ENCODE measurements around the gene MAGEA9. TPM values are rescaled to one million over a fixed set of nuclear protein-coding genes. Genes with fewer than 3 reads are reported as not detected.
A peak's percentile ranks its signal among the peaks of the same experiment; 100 is the strongest.

The MAGEA9 gene
- total and polyA plus RNA-seq, 9 of the 15 experiments (the other 6 are each of a cell fraction or from before 2014, with no cell fraction given): 0.08 to 1.0 (median 0.25) TPM; not detected in 4

DNA sequence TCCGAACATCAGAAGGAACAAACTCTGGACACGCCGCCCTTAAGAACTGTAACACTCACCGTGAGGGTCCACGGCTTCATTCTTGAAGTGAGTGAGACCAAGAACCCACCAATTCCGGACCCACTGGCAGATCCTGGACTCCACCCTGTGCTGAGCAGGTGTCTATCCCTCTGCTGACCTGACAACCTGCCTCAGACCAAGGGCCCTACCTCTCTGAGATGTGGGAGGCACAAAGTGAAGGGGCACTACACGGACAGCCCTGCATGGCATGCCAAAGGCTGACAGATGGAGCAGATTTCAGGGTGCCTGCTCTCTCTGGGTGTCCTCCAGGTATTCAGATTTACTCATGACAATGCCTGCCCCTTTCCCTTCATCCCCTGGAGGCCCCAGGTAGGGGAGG is 21.9 kb upstream of the MAGEA9 start:
- H3K36me3 ChIP-seq (ENCODE audit: control insufficient read depth, insufficient read depth, low read length): no peaks in the 10 kb centered on the region
- H3K27ac ChIP-seq (ENCODE audit: extremely low read depth, low read depth, low read length): no peak overlapping the region
- CTCF ChIA-PET (ENCODE audit: low intra/inter-chr PET ratio): no interaction called here
- BruUV-seq (replicated peaks): TSS peak; percentile 73
- no peak overlapping the region for H2AFZ ChIP-seq (ENCODE audit: low read depth, low read length)
- no peaks in the 10 kb centered on the region for H3K9me1 ChIP-seq (ENCODE audit: control insufficient read depth, insufficient read depth, low read length)
- DNase-seq (ENCODE audit: extremely low read depth in 1 of 4, low spot score in 3 of 4) (no peak), ATAC-seq (no peak), FAIRE-seq (no peak)
- peaks cover 0 to 7% of the 10 kb centered on the region in 2 experiments; a peak in 1 of 5 replicates for H3K27me3 ChIP-seq (ENCODE audit: control insufficient read depth in 2 of 2, insufficient read depth in 2 of 2, low read length in 2 of 2)
- no peak overlapping the region for H3K9ac ChIP-seq (ENCODE audit: insufficient read depth in 1 of 2, low read depth in 2 of 2, low read length in 2 of 2)
- H4K20me1 ChIP-seq (replicated peaks; ENCODE audit: control insufficient read depth, insufficient read depth, low read length): no peaks in the 10 kb centered on the region
- H3K9me3 ChIP-seq (replicated peaks; ENCODE audit: control insufficient read depth, insufficient read depth, low read depth, low read length): no peaks in the 10 kb centered on the region
- in situ Hi-C loops (cut with MboI) (no loop called here), intact Hi-C loops (cut with micrococcal nuclease) (no loop called here)
- H3K4me2 ChIP-seq (ENCODE audit: insufficient read depth, low read length): no peak overlapping the region; the same call in 1 of the 2 replicates
- no peak overlapping the region for H3K4me3 ChIP-seq
- no peak for TF ChIP-seq RBM14 (IDR thresholded peaks at IDR 0.05; ENCODE audit: borderline replicate concordance, insufficient read depth, low read depth, low read length)
- TF ChIP-seq MCM2 (IDR thresholded peaks at IDR 0.05; ENCODE audit: low read depth): no peak
- TF ChIP-seq TBP (optimal IDR thresholded peaks at IDR 0.05; ENCODE audit: low read depth, low read length): no peak
- no peak for TF ChIP-seq PYGO2 (tag; IDR thresholded peaks at IDR 0.05)
- TF ChIP-seq SLC30A9 (CRISPR knock-in tag; IDR thresholded peaks at IDR 0.05): no peak
- TF ChIP-seq PHB (CRISPR knock-in tag; IDR thresholded peaks at IDR 0.05): no peak
- TF ChIP-seq NBN (IDR thresholded peaks at IDR 0.05; ENCODE audit: low read depth): no peak
- TF ChIP-seq TAF1 (IDR thresholded peaks at IDR 0.05; ENCODE audit: control insufficient read depth, extremely low read depth, insufficient read depth, low read length, severe bottlenecking): no peak
- no peak for TF ChIP-seq ZNF140 (CRISPR knock-in tag; IDR thresholded peaks at IDR 0.05)
- no peak for TF ChIP-seq NR2C2 (CRISPR knock-in tag; IDR thresholded peaks at IDR 0.05)
- TF ChIP-seq NR2C2 (tag; IDR thresholded peaks at IDR 0.05): no peak
- no peaks in the 10 kb centered on the region for H3K79me2 ChIP-seq (ENCODE audit: control insufficient read depth, insufficient read depth, low read length)
- H3K4me1 ChIP-seq (replicated peaks in 1 of 2; ENCODE audit: control insufficient read depth in 2 of 2, insufficient read depth in 2 of 2, low read length in 2 of 2): peaks cover 0 to 5% of the 10 kb centered on the region in 2 experiments; a peak in 1 of 5 replicates
- WGBS (ENCODE audit: insufficient coverage, low coverage, missing lambda C conversion rate): 0% methylated on average over 5 of the region's 7 CpGs
- POLR2A ChIA-PET: no interaction called here

All from K562 (cell line).